KOPT-K1 (cell line): ENCODE measurements around the gene BNC1.
"Not testable (repeated sequence)": the region's sequence is repeated elsewhere in the genome, so short reads cannot be mapped to it uniquely, and the experiment has no call there.

Experiments used
- H3K27ac ChIP-seq: fragments of 200-600 bp; sonication (generic); 2 replicates; pipeline ENCODE4 v1.5.1; 2016; ENCODE audit warnings: antibody characterized with exemption, mild to moderate bottlenecking, low read depth, low read length; ENCODE audit not compliant: poor library complexity, severe bottlenecking
- H3K36me3 ChIP-seq: fragments of 200-600 bp; sonication (generic); 2 replicates; pipeline ENCODE4 v1.5.1; 2017; ENCODE audit warnings: antibody characterized with exemption, mild to moderate bottlenecking, low read length, moderate library complexity; ENCODE audit not compliant: insufficient read depth
- H3K9me3 ChIP-seq: fragments of 200-600 bp; sonication (generic); 2 replicates; pipeline ENCODE4 v1.5.1; 2017; ENCODE audit warnings: antibody characterized with exemption, low read length, mild to moderate bottlenecking; ENCODE audit not compliant: insufficient read depth, poor library complexity, severe bottlenecking

Gene BNC1

GRCh38 chr15:83283138-83283812 lies 1.2 kb downstream of the BNC1 start:
- H3K36me3 ChIP-seq, result no peaks in the 10 kb centered on the region
- H3K27ac ChIP-seq, result no peak overlapping the region
- H3K9me3 ChIP-seq, result no peaks in the 10 kb centered on the region

GRCh38 chr15:83282776-83283137 lies 1.7 kb downstream of the BNC1 start:
- Histone ChIP-seq H3K9me3 (no peaks in the 10 kb centered on the region), H3K36me3 (no peaks in the 10 kb centered on the region), H3K27ac (no peak overlapping the region)

GRCh38 chr15:83282141-83282540 lies 2.3 kb downstream of the BNC1 start:
- no peaks in the 10 kb centered on the region for H3K36me3 ChIP-seq
- no peaks in the 10 kb centered on the region for H3K9me3 ChIP-seq

GRCh38 chr15:83278191-83278590 lies 6.3 kb downstream of the BNC1 start:
- Histone ChIP-seq H3K9me3 (no peaks in the 10 kb centered on the region), H3K27ac (no peak overlapping the region), H3K36me3 (no peaks in the 10 kb centered on the region)

More at GRCh38 chr15:83282141-83282540, 2.3 kb downstream of the BNC1 start:
- H3K27ac ChIP-seq, result no peak overlapping the region

- Histone ChIP-seq H3K27ac (no peak overlapping the region), H3K36me3 (no peaks in the 10 kb centered on the region)
Measured at GRCh38 chr15:83276661-83277060, 7.8 kb downstream of the BNC1 start.

GRCh38 chr15:83275412-83275811 lies 9.1 kb downstream of the BNC1 start:
- H3K36me3 ChIP-seq, result no peaks in the 10 kb centered on the region
- H3K27ac ChIP-seq, result no peak overlapping the region
- H3K9me3 ChIP-seq, result no peaks in the 10 kb centered on the region

More at GRCh38 chr15:83276661-83277060, 7.8 kb downstream of the BNC1 start:
- H3K9me3 ChIP-seq, result no peaks in the 10 kb centered on the region

GRCh38 chr15:83270176-83270575 lies 14.3 kb downstream of the BNC1 start:
- no peaks in the 10 kb centered on the region for H3K36me3 ChIP-seq
- H3K27ac ChIP-seq, result no peak overlapping the region

GRCh38 chr15:83268147-83268546 lies 16.3 kb downstream of the BNC1 start:
- Histone ChIP-seq H3K36me3 (no peaks in the 10 kb centered on the region), H3K27ac (no peak overlapping the region), H3K9me3 (no peaks in the 10 kb centered on the region)

More at GRCh38 chr15:83270176-83270575, 14.3 kb downstream of the BNC1 start:
- H3K9me3 ChIP-seq, result no peaks in the 10 kb centered on the region

GRCh38 chr15:83262594-83263315 lies 21.7 kb downstream of the BNC1 start:
- Histone ChIP-seq H3K36me3 (no peaks in the 10 kb centered on the region), H3K9me3 (no peaks in the 10 kb centered on the region), H3K27ac (no peak overlapping the region)

- H3K36me3 ChIP-seq, H3K9me3 ChIP-seq, H3K27ac ChIP-seq: not testable (repeated sequence)
Measured at GRCh38 chr15:83262181-83262580, 22.3 kb downstream of the BNC1 start.

GRCh38 chr15:83250781-83251180 lies 33.7 kb downstream of the BNC1 start:
- Histone ChIP-seq H3K9me3 (no peaks in the 10 kb centered on the region), H3K27ac (no peak overlapping the region), H3K36me3 (no peaks in the 10 kb centered on the region)

- H3K9me3 ChIP-seq, result no peaks in the 10 kb centered on the region
- no peaks in the 10 kb centered on the region for H3K36me3 ChIP-seq
- H3K27ac ChIP-seq, result no peak overlapping the region
Measured at GRCh38 chr15:83249030-83249343, 35.5 kb downstream of the BNC1 start.

GRCh38 chr15:83248151-83249029 lies 36.1 kb downstream of the BNC1 start:
- H3K27ac ChIP-seq, result no peak overlapping the region
- no peaks in the 10 kb centered on the region for H3K9me3 ChIP-seq
- no peaks in the 10 kb centered on the region for H3K36me3 ChIP-seq

GRCh38 chr15:83243634-83244033 lies 40.8 kb downstream of the BNC1 start:
- Histone ChIP-seq H3K9me3 (peaks cover 8% of the 10 kb centered on the region), H3K36me3 (no peaks in the 10 kb centered on the region), H3K27ac (no peak overlapping the region)

- no peak overlapping the region for H3K27ac ChIP-seq
- no peaks in the 10 kb centered on the region for H3K9me3 ChIP-seq
- no peaks in the 10 kb centered on the region for H3K36me3 ChIP-seq
Measured at GRCh38 chr15:83230242-83230641, 54.2 kb downstream of the BNC1 start.
